Neural progenitor cell (in vitro differentiated cells): ENCODE measurements around the gene AHRR. TPM values are rescaled to one million over a fixed set of nuclear protein-coding genes. Genes with fewer than 3 reads are reported as not detected.

Experiments used
- DNase-seq: peaks from one replicate; pipeline ENCODE4 v3.0.0-alpha.2; 2016; ENCODE audit warnings: low spot score
- H2AFZ ChIP-seq: fragments of 200-600 bp; sonication (generic); replicated peaks from 2 replicates; pipeline ENCODE4 v1.6.1; 2016; ENCODE audit warnings: antibody characterized with exemption
- H3F3A ChIP-seq: fragments of 200-600 bp; sonication (generic); 2 replicates; pipeline ENCODE4 v1.6.1; 2016; ENCODE audit warnings: antibody characterized with exemption, low read depth
- H3K27ac ChIP-seq: fragments of 200-600 bp; sonication (generic); 2 replicates; pipeline ENCODE4 v1.5.1; 2016; ENCODE audit warnings: mild to moderate bottlenecking
- H3K27me3 ChIP-seq: fragments of 200-600 bp; sonication (generic); 2 replicates; pipeline ENCODE4 v1.6.1; 2016; ENCODE audit warnings: mild to moderate bottlenecking, moderate library complexity
- H3K36me3 ChIP-seq: fragments of 200-600 bp; sonication (generic); 2 replicates; pipeline ENCODE4 v1.5.1; 2016
- H3K4me1 ChIP-seq: fragments of 200-600 bp; sonication (generic); 2 replicates; pipeline ENCODE4 v1.6.1; 2016; ENCODE audit warnings: mixed run types
- H3K4me2 ChIP-seq: fragments of 200-600 bp; sonication (generic); 2 replicates; pipeline ENCODE4 v1.6.1; 2016
- H3K4me3 ChIP-seq: fragments of 200-600 bp; sonication (generic); 2 replicates; pipeline ENCODE4 v1.5.1; 2016
- H3K79me2 ChIP-seq: fragments of 200-600 bp; sonication (generic); 2 replicates; pipeline ENCODE4 v1.6.1; 2016; ENCODE audit warnings: low read depth
- H3K9ac ChIP-seq: fragments of 200-600 bp; sonication (generic); 2 replicates; pipeline ENCODE4 v1.6.1; 2016
- H3K9me3 ChIP-seq: fragments of 200-600 bp; sonication (generic); 2 replicates; pipeline ENCODE4 v1.5.1; 2016; ENCODE audit warnings: low read depth
- H4K20me1 ChIP-seq: fragments of 200-600 bp; sonication (generic); 2 replicates; pipeline ENCODE4 v1.6.1; 2016; ENCODE audit warnings: low read depth
- H3K27ac Mint-ChIP-seq: 3 replicates; pipeline ENCODE4 v1.8.0; 2021; ENCODE audit warnings: mixed read lengths
- H3K27me3 Mint-ChIP-seq: 2 replicates; pipeline ENCODE4 v1.8.0; 2022; ENCODE audit warnings: low read depth, mild to moderate bottlenecking, inconsistent platforms, moderate library complexity, mixed read lengths; ENCODE audit not compliant: insufficient read depth
- H3K36me3 Mint-ChIP-seq: 3 replicates; pipeline ENCODE4 v1.8.0; 2021; ENCODE audit warnings: mixed read lengths
- H3K4me1 Mint-ChIP-seq: 3 replicates; pipeline ENCODE4 v1.8.0; 2021; ENCODE audit warnings: mixed read lengths
- H3K4me3 Mint-ChIP-seq: 3 replicates; pipeline ENCODE4 v1.8.0; 2021; ENCODE audit warnings: mild to moderate bottlenecking, moderate library complexity, mixed read lengths
- H3K9me3 Mint-ChIP-seq: 3 replicates; pipeline ENCODE4 v1.8.0; 2020; ENCODE audit warnings: mixed read lengths
- CTCF ChIP-seq: fragments of 200-600 bp; sonication (generic); IDR thresholded peaks from 2 replicates; pipeline ENCODE4 v1.5.1; 2017; ENCODE audit warnings: antibody characterized with exemption, mild to moderate bottlenecking
- EZH2 ChIP-seq: fragments of 200-600 bp; sonication (generic); IDR thresholded peaks from 2 replicates; pipeline ENCODE4 v1.6.1; 2017; ENCODE audit warnings: antibody characterized with exemption, mild to moderate bottlenecking, moderate library complexity
- EZH2phosphoT487 ChIP-seq: fragments of 200-600 bp; sonication (generic); IDR thresholded peaks from 2 replicates; pipeline ENCODE4 v1.6.1; 2017; ENCODE audit warnings: antibody characterized with exemption
- total RNA-seq: library from RNA; depleted of rRNA; stranded (reverse); fragments of >200 nt; gene quantifications from 2 replicates; pipeline ENCODE4 v1.2.3, GENCODE V29; 2015; ENCODE audit warnings: low replicate concordance

Gene AHRR
- total RNA-seq, 1 donor from 2014 or later = 0.34 TPM

- no peak for TF ChIP-seq CTCF
- Histone ChIP-seq H3F3A (no peaks in the 10 kb centered on the region), H3K4me2 (no peak overlapping the region), H3K4me1 (peaks cover 7% of the 10 kb centered on the region), H3K9me3 (no peaks in the 10 kb centered on the region), H4K20me1 (no peaks in the 10 kb centered on the region), H3K27ac (no peak overlapping the region), H3K4me3 (no peak overlapping the region), H3K9ac (no peak overlapping the region), H3K36me3 (no peaks in the 10 kb centered on the region), H3K27me3 (no peaks in the 10 kb centered on the region), H2AFZ (no peak overlapping the region), H3K79me2 (no peaks in the 10 kb centered on the region)
- DNase-seq = no peak
- peaks cover 4% of the 10 kb centered on the region for H3K9me3 Mint-ChIP-seq
- peaks cover 33% of the 10 kb centered on the region for H3K4me1 Mint-ChIP-seq
- H3K4me3 Mint-ChIP-seq = no peak overlapping the region
- H3K27ac Mint-ChIP-seq = peak overlapping the region; percentile 72
- peaks cover 9% of the 10 kb centered on the region for H3K27me3 Mint-ChIP-seq
- H3K36me3 Mint-ChIP-seq = no peaks in the 10 kb centered on the region
These were observed 69.3 kb downstream of the AHRR start for GRCh38 chr5:390623-391491.

- no peaks in the 10 kb centered on the region for H3K36me3 Mint-ChIP-seq
- peak overlapping the region; percentile 87 for H3K27ac Mint-ChIP-seq
- Histone ChIP-seq H3K9ac (no peak overlapping the region), H3K79me2 (no peaks in the 10 kb centered on the region), H3F3A (no peaks in the 10 kb centered on the region), H3K4me1 (peaks cover 7% of the 10 kb centered on the region), H4K20me1 (no peaks in the 10 kb centered on the region), H3K4me2 (no peak overlapping the region), H3K9me3 (no peaks in the 10 kb centered on the region), H3K27ac (no peak overlapping the region), H3K4me3 (no peak overlapping the region), H3K36me3 (no peaks in the 10 kb centered on the region), H3K27me3 (no peaks in the 10 kb centered on the region), H2AFZ (no peak overlapping the region)
- TF ChIP-seq CTCF = no peak
- no peak for TF ChIP-seq EZH2phosphoT487
- TF ChIP-seq EZH2 = no peak
- H3K9me3 Mint-ChIP-seq = no peaks in the 10 kb centered on the region
- H3K4me1 Mint-ChIP-seq = peaks cover 33% of the 10 kb centered on the region
- DNase-seq = no peak
- H3K27me3 Mint-ChIP-seq = peaks cover 10% of the 10 kb centered on the region
- no peak overlapping the region for H3K4me3 Mint-ChIP-seq
These were observed 71.0 kb downstream of the AHRR start for GRCh38 chr5:392431-392988.

- Mint-ChIP-seq H3K9me3 (no peaks in the 10 kb centered on the region), H3K4me3 (no peak overlapping the region), H3K4me1 (peaks cover 33% of the 10 kb centered on the region), H3K27me3 (peaks cover 10% of the 10 kb centered on the region), H3K36me3 (no peaks in the 10 kb centered on the region), H3K27ac (peak overlapping the region; percentile 74)
- no peak overlapping the region for H3K4me3 ChIP-seq
- H3K36me3 ChIP-seq = no peaks in the 10 kb centered on the region
- H3K27ac ChIP-seq = no peak overlapping the region
- no peaks in the 10 kb centered on the region for H3K27me3 ChIP-seq
- H3K4me2 ChIP-seq = no peak overlapping the region
- peak overlapping the region; percentile 39 for H2AFZ ChIP-seq
- H3K9me3 ChIP-seq = no peaks in the 10 kb centered on the region
- peak; percentile 45 for DNase-seq
- no peaks in the 10 kb centered on the region for H4K20me1 ChIP-seq
- no peaks in the 10 kb centered on the region for H3F3A ChIP-seq
- H3K79me2 ChIP-seq = no peaks in the 10 kb centered on the region
- no peak overlapping the region for H3K9ac ChIP-seq
- H3K4me1 ChIP-seq = peaks cover 7% of the 10 kb centered on the region
- TF ChIP-seq CTCF (no peak), EZH2 (no peak), EZH2phosphoT487 (no peak)
These were observed 72.3 kb downstream of the AHRR start for GRCh38 chr5:393846-394275.
